ENCODE measurements around the gene HIVEP3.

GRCh38 chr1:41500378-41500777 lies 418.3 kb downstream of the HIVEP3 start:
- TF ChIP-seq ZNF274 (IDR thresholded peaks at IDR 0.05; ENCODE audit: low read depth, low read length), result no peak
- TF ChIP-seq YY1 (IDR thresholded peaks at IDR 0.05; ENCODE audit: insufficient read depth, insufficient read length), result no peak
- TF ChIP-seq SUZ12 (IDR thresholded peaks at IDR 0.05; ENCODE audit: extremely low read depth, insufficient read depth, insufficient read length), result no peak
